ENCODE results near the gene ZNF175.

The ZNF175 gene

GRCh38 chr19:51590441-51590840 is 19.4 kb downstream of the ZNF175 start:
- no peak overlapping the region for H2AFZ ChIP-seq (ENCODE audit: low read length)
- no peaks in the 10 kb centered on the region for H3F3A ChIP-seq (ENCODE audit: low read depth)
- no peak overlapping the region for H3K4me2 ChIP-seq (ENCODE audit: low read depth, low read length, poor library complexity, severe bottlenecking)
- no peak overlapping the region for H3K9ac ChIP-seq (ENCODE audit: low read depth, low read length, poor library complexity, severe bottlenecking)
- peaks cover 7% of the 10 kb centered on the region; the same call in 1 of the 2 replicates for H3K9me3 ChIP-seq (ENCODE audit: insufficient read depth, low read depth, low read length)
- no peaks in the 10 kb centered on the region for H4K20me1 ChIP-seq (ENCODE audit: insufficient read depth, low read length, poor library complexity, severe bottlenecking)
- no peaks in the 10 kb centered on the region for H3K9me2 ChIP-seq (replicated peaks; ENCODE audit: low read depth, low read length)
- H3K36me3 ChIP-seq (ENCODE audit: insufficient read depth, low read length), result peaks cover 15% of the 10 kb centered on the region; the same call in 1 of the 2 replicates
- TF ChIP-seq EZH2phosphoT487 (IDR thresholded peaks at IDR 0.05; ENCODE audit: borderline replicate concordance) (no peak), CTCF (conservative IDR thresholded peaks at IDR 0.05; ENCODE audit: low read length) (no peak)
- no peaks in the 10 kb centered on the region for H3K27me3 ChIP-seq (ENCODE audit: insufficient read depth, low read length, poor library complexity, severe bottlenecking)
- H3K4me3 ChIP-seq (ENCODE audit: low read length, poor library complexity, severe bottlenecking), result no peak overlapping the region
- H3K79me2 ChIP-seq (ENCODE audit: insufficient read depth, low read length), result no peaks in the 10 kb centered on the region
- peaks cover 3% of the 10 kb centered on the region for H3K4me1 ChIP-seq (ENCODE audit: insufficient read depth, low read length, poor library complexity, severe bottlenecking)

- Histone ChIP-seq H3K36me3 (ENCODE audit: insufficient read depth, low read length) (peaks cover 2% of the 10 kb centered on the region; the same call in 1 of the 2 replicates), H3K4me2 (ENCODE audit: low read depth, low read length, poor library complexity, severe bottlenecking) (no peak overlapping the region)
Measured at GRCh38 chr19:51592521-51592920, 21.4 kb downstream of the ZNF175 start.

GRCh38 chr19:51593138-51593890 is 22.2 kb downstream of the ZNF175 start:
- Histone ChIP-seq H3K9ac (ENCODE audit: low read depth, low read length, poor library complexity, severe bottlenecking) (peak overlapping the region; percentile 82), H3K4me1 (ENCODE audit: insufficient read depth, low read length, poor library complexity, severe bottlenecking) (peaks cover 3% of the 10 kb centered on the region), H3K79me2 (ENCODE audit: insufficient read depth, low read length) (no peaks in the 10 kb centered on the region), H3K36me3 (ENCODE audit: insufficient read depth, low read length) (no peaks in the 10 kb centered on the region), H3K4me2 (ENCODE audit: low read depth, low read length, poor library complexity, severe bottlenecking) (peak overlapping the region; percentile 89), H3K9me2 (replicated peaks; ENCODE audit: low read depth, low read length) (no peaks in the 10 kb centered on the region), H4K20me1 (ENCODE audit: insufficient read depth, low read length, poor library complexity, severe bottlenecking) (no peaks in the 10 kb centered on the region), H2AFZ (ENCODE audit: low read length) (no peak overlapping the region; the same call in 1 of the 2 replicates), H3K4me3 (ENCODE audit: low read length, poor library complexity, severe bottlenecking) (peak overlapping the region; percentile 84), H3F3A (ENCODE audit: low read depth) (no peaks in the 10 kb centered on the region), H3K27me3 (ENCODE audit: insufficient read depth, low read length, poor library complexity, severe bottlenecking) (no peaks in the 10 kb centered on the region), H3K9me3 (ENCODE audit: insufficient read depth, low read depth, low read length) (no peaks in the 10 kb centered on the region)
- TF ChIP-seq EZH2phosphoT487 (IDR thresholded peaks at IDR 0.05; ENCODE audit: borderline replicate concordance) (no peak), CTCF (conservative IDR thresholded peaks at IDR 0.05; ENCODE audit: low read length) (no peak)

More at GRCh38 chr19:51592521-51592920, 21.4 kb downstream of the ZNF175 start:
- peaks cover 3% of the 10 kb centered on the region for H3K4me1 ChIP-seq (ENCODE audit: insufficient read depth, low read length, poor library complexity, severe bottlenecking)
- TF ChIP-seq EZH2phosphoT487 (IDR thresholded peaks at IDR 0.05; ENCODE audit: borderline replicate concordance), result no peak
- no peak for TF ChIP-seq CTCF (conservative IDR thresholded peaks at IDR 0.05; ENCODE audit: low read length)
- no peak overlapping the region for H3K4me3 ChIP-seq (ENCODE audit: low read length, poor library complexity, severe bottlenecking)
- no peaks in the 10 kb centered on the region for H3K27me3 ChIP-seq (ENCODE audit: insufficient read depth, low read length, poor library complexity, severe bottlenecking)
- H4K20me1 ChIP-seq (ENCODE audit: insufficient read depth, low read length, poor library complexity, severe bottlenecking), result no peaks in the 10 kb centered on the region
- no peak overlapping the region for H2AFZ ChIP-seq (ENCODE audit: low read length)
- H3K9me3 ChIP-seq (ENCODE audit: insufficient read depth, low read depth, low read length), result peaks cover under 1% of the 10 kb centered on the region; the same call in 1 of the 2 replicates
- H3K9ac ChIP-seq (ENCODE audit: low read depth, low read length, poor library complexity, severe bottlenecking), result no peak overlapping the region
- no peaks in the 10 kb centered on the region for H3K79me2 ChIP-seq (ENCODE audit: insufficient read depth, low read length)
- no peaks in the 10 kb centered on the region for H3K9me2 ChIP-seq (replicated peaks; ENCODE audit: low read depth, low read length)
- no peaks in the 10 kb centered on the region for H3F3A ChIP-seq (ENCODE audit: low read depth)

All from Loucy (cell line).